ENCODE measurements around the gene FCRLB.
"Not testable (repeated sequence)": the region's sequence is repeated elsewhere in the genome, so short reads cannot be mapped to it uniquely, and the experiment has no call there.

Gene FCRLB

GRCh38 chr1:161693020-161693712 is 28.2 kb upstream of the FCRLB start:
- H3K9me3 ChIP-seq (ENCODE audit: control insufficient read depth, insufficient read depth, low read depth, low read length); CTCF ChIA-PET; H3K27ac ChIP-seq (ENCODE audit: extremely low read depth, low read depth, low read length); H3K36me3 ChIP-seq (ENCODE audit: control insufficient read depth in 2 of 2, insufficient read depth in 1 of 2, low read length in 2 of 2); POLR2A ChIA-PET; H3K4me3 ChIP-seq (ENCODE audit: low read depth, low read length); H3K4me1 ChIP-seq (ENCODE audit: control insufficient read depth, insufficient read depth, low read length): not testable (repeated sequence)
- TF ChIP-seq ZIC2 (tag by site-specific recombination; IDR thresholded peaks at IDR 0.05) = peak; percentile 80

- POLR2A ChIA-PET = not testable (repeated sequence)
Measured at GRCh38 chr1:161698302-161698701, 23.0 kb upstream of the FCRLB start.

GRCh38 chr1:161702250-161702649 is 19.1 kb upstream of the FCRLB start:
- ChIA-PET POLR2A (interaction anchor here (0.7 to 1.1 kb wide), 2 partner anchors 11 to 24 kb away, joined by 3 to 4 read pairs; no protein-coding TSS in a partner anchor), CTCF (no interaction called here)
- Histone ChIP-seq H3K36me3 (ENCODE audit: control insufficient read depth in 2 of 2, insufficient read depth in 1 of 2, low read length in 2 of 2) (no peaks in the 10 kb centered on the region), H3K4me3 (ENCODE audit: low read depth, low read length) (no peak overlapping the region), H3K9me3 (ENCODE audit: control insufficient read depth, insufficient read depth, low read depth, low read length) (no peaks in the 10 kb centered on the region), H3K27ac (ENCODE audit: extremely low read depth, low read depth, low read length) (no peak overlapping the region), H3K4me1 (ENCODE audit: control insufficient read depth, insufficient read depth, low read length) (no peaks in the 10 kb centered on the region)
- TF ChIP-seq KLF8 (tag by site-specific recombination; IDR thresholded peaks at IDR 0.05) (no peak), GLIS1 (tag by site-specific recombination; IDR thresholded peaks at IDR 0.05) (peak; percentile 58; the same call in 1 of the 2 replicates)

More at GRCh38 chr1:161698302-161698701, 23.0 kb upstream of the FCRLB start:
- CTCF ChIA-PET; H3K36me3 ChIP-seq (ENCODE audit: control insufficient read depth in 2 of 2, insufficient read depth in 1 of 2, low read length in 2 of 2); H3K9me3 ChIP-seq (ENCODE audit: control insufficient read depth, insufficient read depth, low read depth, low read length); H3K4me3 ChIP-seq (ENCODE audit: low read depth, low read length); H3K27ac ChIP-seq (ENCODE audit: extremely low read depth, low read depth, low read length); H3K4me1 ChIP-seq (ENCODE audit: control insufficient read depth, insufficient read depth, low read length): not testable (repeated sequence)

- H3K9me3 ChIP-seq (ENCODE audit: control insufficient read depth, insufficient read depth, low read depth, low read length) = no peaks in the 10 kb centered on the region
- H3K4me3 ChIP-seq (ENCODE audit: low read depth, low read length) = no peak overlapping the region
- TF ChIP-seq ZNF404 (tag by site-specific recombination; IDR thresholded peaks at IDR 0.05) = no peak
- TF ChIP-seq ZNF311 (tag by site-specific recombination; IDR thresholded peaks at IDR 0.05; ENCODE audit: borderline replicate concordance) = no peak
- TF ChIP-seq ZNF132 (tag by site-specific recombination; IDR thresholded peaks at IDR 0.05; ENCODE audit: borderline replicate concordance) = no peak
- TF ChIP-seq HIC1 (tag by site-specific recombination; IDR thresholded peaks at IDR 0.05) = no peak
- no peak for TF ChIP-seq ZNF449 (tag by site-specific recombination; IDR thresholded peaks at IDR 0.05)
- no peak for TF ChIP-seq ZNF366 (tag by site-specific recombination; conservative IDR thresholded peaks at IDR 0.05)
- TF ChIP-seq KLF9 (tag by site-specific recombination; IDR thresholded peaks at IDR 0.05; ENCODE audit: low read depth) = no peak
- TF ChIP-seq ZNF580 (tag by site-specific recombination; IDR thresholded peaks at IDR 0.05) = no peak
- no peak for TF ChIP-seq BCL11A (tag by site-specific recombination; IDR thresholded peaks at IDR 0.05; ENCODE audit: low read depth)
- no peak for TF ChIP-seq SETDB1 (IDR thresholded peaks at IDR 0.05; ENCODE audit: insufficient read length, low read length)
- no peak for TF ChIP-seq BCL6B (tag by site-specific recombination; IDR thresholded peaks at IDR 0.05)
- no peak for TF ChIP-seq PBX3 (CRISPR knock-in tag; IDR thresholded peaks at IDR 0.05)
- TF ChIP-seq ZNF335 (tag by site-specific recombination; conservative IDR thresholded peaks at IDR 0.05) = no peak
- TF ChIP-seq ZNF596 (tag by site-specific recombination; IDR thresholded peaks at IDR 0.05) = no peak
- no peak for TF ChIP-seq MZF1 (tag by site-specific recombination; IDR thresholded peaks at IDR 0.05; ENCODE audit: borderline replicate concordance)
- no peak for TF ChIP-seq ZNF626 (tag by site-specific recombination; IDR thresholded peaks at IDR 0.05)
- TF ChIP-seq TCF7L2 (IDR thresholded peaks at IDR 0.05; ENCODE audit: borderline replicate concordance, low read depth, low read length) = no peak
- no peak for TF ChIP-seq ZNF830 (tag by site-specific recombination; IDR thresholded peaks at IDR 0.05; ENCODE audit: low read depth)
- H3K4me1 ChIP-seq (ENCODE audit: control insufficient read depth, insufficient read depth, low read length) = no peaks in the 10 kb centered on the region
- H3K27ac ChIP-seq (ENCODE audit: extremely low read depth, low read depth, low read length) = no peak overlapping the region
- no peaks in the 10 kb centered on the region for H3K36me3 ChIP-seq (ENCODE audit: control insufficient read depth in 2 of 2, insufficient read depth in 1 of 2, low read length in 2 of 2)
- ChIA-PET POLR2A (no interaction called here), CTCF (interaction anchor here (0.6 kb wide), 1 partner anchor 22 kb away, joined by 6 read pairs; no protein-coding TSS in a partner anchor)
Measured at GRCh38 chr1:161705537-161705936, 15.8 kb upstream of the FCRLB start.

Data from HEK293 (cell line).